Measurements from ENCODE around the gene BANP.
"Not testable (repeated sequence)": the region's sequence is repeated elsewhere in the genome, so short reads cannot be mapped to it uniquely, and the experiment has no call there.

BANP gene

GRCh38 chr16:88045820-88046303 lies 94.6 kb downstream of the BANP start:
- no peak for TF ChIP-seq CTCF (IDR thresholded peaks at IDR 0.05; ENCODE audit: extremely low read depth, missing control alignments)
- peak; percentile 84 for DNase-seq (ENCODE audit: low spot score)

GRCh38 chr16:88047462-88047861 lies 96.2 kb downstream of the BANP start:
- DNase-seq (ENCODE audit: low spot score): no peak
- no peak for TF ChIP-seq CTCF (IDR thresholded peaks at IDR 0.05; ENCODE audit: extremely low read depth, missing control alignments)

GRCh38 chr16:88048985-88049384 lies 97.8 kb downstream of the BANP start:
- no peak for DNase-seq (ENCODE audit: low spot score)
- TF ChIP-seq CTCF (IDR thresholded peaks at IDR 0.05; ENCODE audit: extremely low read depth, missing control alignments): no peak

GRCh38 chr16:88049561-88050545 lies 98.6 kb downstream of the BANP start:
- no peak for DNase-seq (ENCODE audit: low spot score)

GRCh38 chr16:88050952-88051660 lies 99.9 kb downstream of the BANP start:
- no peak for TF ChIP-seq CTCF (IDR thresholded peaks at IDR 0.05; ENCODE audit: extremely low read depth, missing control alignments)

More at GRCh38 chr16:88049561-88050545, 98.6 kb downstream of the BANP start:
- TF ChIP-seq CTCF (IDR thresholded peaks at IDR 0.05; ENCODE audit: extremely low read depth, missing control alignments): no peak

GRCh38 chr16:88052661-88053060 lies 101.4 kb downstream of the BANP start:
- no peak for TF ChIP-seq CTCF (IDR thresholded peaks at IDR 0.05; ENCODE audit: extremely low read depth, missing control alignments)
- DNase-seq (ENCODE audit: low spot score): no peak

More at GRCh38 chr16:88050952-88051660, 99.9 kb downstream of the BANP start:
- DNase-seq (ENCODE audit: low spot score): no peak

GRCh38 chr16:88053479-88053878 lies 102.2 kb downstream of the BANP start:
- not testable (repeated sequence) for DNase-seq (ENCODE audit: low spot score)

Data from GM20000 (cell line).